ENCODE data around the gene C13orf46.
A peak's percentile ranks its signal among the peaks of the same experiment; 100 is the strongest.

Gene C13orf46

DNA sequence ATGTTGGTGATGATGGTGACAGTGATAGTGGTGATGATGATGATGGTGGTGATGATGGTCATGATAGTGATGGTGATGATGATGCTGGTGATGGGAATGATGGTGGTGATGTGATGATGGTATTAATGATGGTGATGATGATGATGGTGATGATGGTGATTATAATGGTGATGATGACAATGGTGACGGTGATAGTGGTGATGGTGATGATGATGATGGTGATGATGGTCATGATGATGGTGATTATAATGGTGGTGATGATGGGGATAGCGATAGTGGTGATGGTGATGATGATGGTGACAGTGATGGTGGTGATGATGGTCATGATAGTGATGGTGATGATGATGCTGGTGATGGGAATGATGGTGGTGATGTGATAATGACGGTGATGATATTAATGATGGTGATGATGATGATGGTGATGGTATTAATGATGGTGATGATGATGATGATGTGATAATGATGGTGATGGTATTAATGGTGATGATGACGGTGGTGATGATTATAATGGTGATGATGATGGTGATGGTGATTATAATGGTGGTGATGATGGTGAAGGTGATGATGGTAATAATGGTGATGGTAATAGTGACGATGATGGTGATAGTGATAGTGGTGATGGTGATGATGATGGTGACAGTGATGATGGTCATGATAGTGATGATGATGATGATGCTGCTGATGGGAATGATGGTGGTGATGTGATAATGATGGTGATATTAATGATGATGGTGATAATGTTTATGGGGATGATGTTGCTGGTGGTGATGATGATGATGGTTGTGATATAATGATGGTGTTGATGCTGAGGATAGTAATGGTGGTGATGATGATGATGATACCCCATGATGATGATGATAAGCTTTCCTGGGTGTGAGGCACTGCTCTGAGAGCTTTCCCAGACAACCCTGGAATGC lies 7.7 kb downstream of the C13orf46 start:
- DNase-seq (ENCODE audit: low read depth): no peak
- TF ChIP-seq CTCF (conservative IDR thresholded peaks at IDR 0.05; ENCODE audit: control insufficient read depth, insufficient read depth, low read depth, low read length): no peak
- no peak overlapping the region for H3K4me3 ChIP-seq (ENCODE audit: control insufficient read depth, low read depth, low read length)

DNA sequence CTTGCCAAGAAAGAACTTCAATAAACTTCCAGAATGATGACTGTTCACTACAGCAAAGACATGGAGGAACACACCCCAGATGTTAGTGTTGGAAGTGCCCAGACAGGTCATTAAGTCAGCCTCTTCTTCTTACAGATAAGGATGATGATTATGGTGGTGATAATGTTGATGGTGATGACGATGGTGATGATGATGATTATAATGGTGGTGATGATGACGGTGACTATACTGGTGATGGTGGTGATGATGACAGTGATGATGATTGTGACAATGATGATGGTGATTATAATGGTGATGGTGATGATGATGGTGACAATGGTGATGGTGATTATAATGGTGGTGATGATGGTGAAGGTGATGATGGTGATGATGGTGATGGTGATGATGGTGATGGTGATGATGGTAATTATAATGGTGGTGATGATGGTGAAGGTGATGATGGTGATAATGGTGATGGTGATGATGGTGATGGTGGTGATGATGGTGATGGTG lies 8.4 kb downstream of the C13orf46 start:
- H3K4me3 ChIP-seq (ENCODE audit: control insufficient read depth, low read depth, low read length): no peak overlapping the region
- no peak for TF ChIP-seq CTCF (conservative IDR thresholded peaks at IDR 0.05; ENCODE audit: control insufficient read depth, insufficient read depth, low read depth, low read length)

DNA sequence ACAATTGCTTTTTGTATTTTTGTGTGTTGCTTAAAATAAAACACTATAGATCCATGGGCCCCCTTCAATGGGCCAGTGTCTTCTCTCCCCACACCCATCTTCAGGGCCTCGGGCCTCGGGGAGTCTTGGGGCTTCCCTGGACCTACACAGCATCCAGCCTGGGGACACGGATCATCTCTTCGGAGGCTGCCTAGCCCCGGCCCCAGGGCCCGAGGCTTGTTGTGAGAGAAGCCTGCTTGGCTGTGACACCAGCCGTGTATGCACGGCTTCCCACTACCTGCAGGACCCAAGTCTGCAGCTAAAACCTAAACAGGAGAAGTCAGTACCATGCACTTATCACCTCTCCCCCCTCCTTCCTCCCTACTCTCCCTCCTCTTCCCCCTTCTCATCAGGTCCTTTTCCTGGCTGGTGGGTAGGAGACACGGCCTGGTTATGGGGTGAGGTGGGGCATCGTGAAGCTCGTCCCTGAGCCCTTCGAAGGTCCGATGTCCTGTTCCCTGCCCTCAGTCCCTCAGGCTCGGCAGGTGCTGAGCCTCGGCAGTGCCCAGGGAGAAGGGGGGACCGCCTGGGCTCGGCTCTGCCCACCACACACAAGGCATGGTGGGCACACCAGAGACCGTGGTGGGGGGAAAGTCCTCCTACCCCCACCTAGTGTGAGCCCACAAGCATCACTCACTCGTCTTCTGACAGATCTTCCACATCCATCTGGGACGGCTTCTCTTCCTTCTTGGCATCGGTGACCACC lies 9.5 kb downstream of the C13orf46 start:
- TF ChIP-seq CTCF (conservative IDR thresholded peaks at IDR 0.05; ENCODE audit: control insufficient read depth, insufficient read depth, low read depth, low read length): no peak
- no peak for DNase-seq (ENCODE audit: low read depth)
- H3K4me3 ChIP-seq (ENCODE audit: control insufficient read depth, low read depth, low read length): no peak overlapping the region

More for the DNA sequence above, 8.4 kb downstream of the C13orf46 start:
- no peak for DNase-seq (ENCODE audit: low read depth)

GRCh38 chr13:113963376-113963775 lies 10.5 kb downstream of the C13orf46 start:
- no peak for TF ChIP-seq CTCF (conservative IDR thresholded peaks at IDR 0.05; ENCODE audit: control insufficient read depth, insufficient read depth, low read depth, low read length)
- no peak for DNase-seq (ENCODE audit: low read depth)
- no peak overlapping the region for H3K4me3 ChIP-seq (ENCODE audit: control insufficient read depth, low read depth, low read length)

DNA sequence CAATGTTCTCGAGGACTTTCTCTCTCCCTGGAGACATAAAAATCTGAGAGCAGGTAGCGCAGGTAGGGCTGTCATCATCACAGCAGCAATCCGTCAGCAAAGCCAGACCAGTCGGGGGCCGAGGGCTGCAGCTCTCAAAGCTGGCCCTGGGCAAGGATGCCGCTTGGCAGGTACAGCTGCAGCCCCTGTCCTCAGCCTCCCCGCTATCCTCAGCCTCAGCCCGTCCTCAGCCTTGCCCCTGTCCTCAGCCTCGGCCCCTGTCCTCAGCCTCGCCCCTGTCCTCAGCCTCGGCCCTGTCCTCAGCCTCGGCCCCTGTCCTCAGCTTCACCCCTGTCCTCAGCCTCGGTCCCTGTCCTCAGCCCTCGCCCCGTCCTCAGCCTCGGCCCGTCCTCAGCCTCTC lies 10.9 kb downstream of the C13orf46 start:
- no peak for TF ChIP-seq CTCF (conservative IDR thresholded peaks at IDR 0.05; ENCODE audit: control insufficient read depth, insufficient read depth, low read depth, low read length)
- no peak overlapping the region for H3K4me3 ChIP-seq (ENCODE audit: control insufficient read depth, low read depth, low read length)
- DNase-seq (ENCODE audit: low read depth): no peak

DNA sequence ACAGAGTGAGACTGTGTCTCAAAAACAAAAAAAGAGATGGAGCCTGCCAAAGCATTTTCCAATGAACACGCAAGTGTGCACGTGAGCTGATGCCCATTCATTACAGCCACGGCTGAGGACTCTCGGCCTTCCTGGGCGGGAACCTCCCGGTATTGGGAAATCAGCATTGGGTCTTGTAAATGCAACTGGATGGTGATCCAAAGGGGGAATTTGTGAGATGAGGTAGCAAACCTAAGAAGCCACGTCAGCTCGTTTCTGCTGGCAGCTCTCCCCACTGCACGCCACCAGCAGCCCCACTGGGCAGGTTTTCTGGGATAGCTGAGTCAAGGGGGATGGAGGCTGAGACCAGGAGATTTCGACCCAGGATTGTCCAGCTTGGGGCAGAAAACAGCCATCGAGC lies 11.5 kb downstream of the C13orf46 start:
- DNase-seq (ENCODE audit: low read depth): peak; percentile 60
- no peak for TF ChIP-seq CTCF (conservative IDR thresholded peaks at IDR 0.05; ENCODE audit: control insufficient read depth, insufficient read depth, low read depth, low read length)
- no peak overlapping the region for H3K4me3 ChIP-seq (ENCODE audit: control insufficient read depth, low read depth, low read length)

All from fibroblast of mammary gland (primary cell).